GM12878 (cell line): ENCODE data around the gene ELMO3. TPM values are rescaled to one million over a fixed set of nuclear protein-coding genes. Genes with fewer than 3 reads are reported as not detected.

Source experiments
- ATAC-seq: fragments of 200-7000 bp; cut with Tn5 transposase; 3 replicates; pipeline ENCODE4 v1.9.1; 2020; ENCODE audit warnings: mild to moderate bottlenecking, moderate library complexity
- BruUV-seq: library from RNA; stranded (reverse); fragments of 400-500 nt; replicated peaks from 2 replicates; lab custom pipeline; 2021; lab: Mats Ljungman, UMichigan
- CTCF ChIA-PET: fragments of 300-600 bp; sonication (Branson Sonifier 250); formaldehyde crosslinking; extraction: SDS; loops from one replicate; lab custom pipeline; 2021; ENCODE audit warnings: inconsistent platforms; lab: Yijun Ruan, JAX
- POLR2A ChIA-PET: fragments of 350-600 bp; formaldehyde crosslinking; extraction: SDS; loops from one replicate; lab custom pipeline; 2021; ENCODE audit warnings: inconsistent platforms; lab: Charles Lee
- RAD21 ChIA-PET: fragments of 300-600 bp; sonication (Branson Sonifier 250); formaldehyde crosslinking; loops from one replicate; lab custom pipeline; 2023; ENCODE audit warnings: antibody characterized with exemption; ENCODE audit not compliant: unreplicated experiment; lab: Charles Lee
- SMC1A ChIA-PET: fragments of 300-600 bp; sonication (Branson Sonifier 250); formaldehyde crosslinking; loops from one replicate; lab custom pipeline; 2023; ENCODE audit not compliant: unreplicated experiment, uncharacterized antibody; lab: Charles Lee
- DNase-seq: peaks from one replicate; pipeline ENCODE4 v3.0.0-alpha.2; 2011; ENCODE audit warnings: low read depth, low spot score
- FAIRE-seq: peaks from 3 replicates; lab custom pipeline; 2011; peaks lifted over from hg19 to GRCh38; lab: Jason Lieb, UNC
- H2AFZ ChIP-seq: 2 replicates; pipeline ENCODE4 v1.6.0; 2011; ENCODE audit warnings: low read depth, low read length, control low read depth; ENCODE audit not compliant: control insufficient read depth
- H3K27ac ChIP-seq: 2 replicates; pipeline ENCODE4 v1.5.1; 2011; ENCODE audit warnings: control low read depth; ENCODE audit not compliant: control insufficient read depth, insufficient read depth
- H3K27me3 ChIP-seq, 2 experiments: replicated peaks in 1 of 2; 2 replicates each; pipeline versions ENCODE4 v1.6.0 to v1.6.1; 2011; ENCODE audit warnings: low read length in 1 of 2; ENCODE audit not compliant: control insufficient read depth in 2 of 2, insufficient read depth in 2 of 2
- H3K36me3 ChIP-seq, 2 experiments: 2 replicates each; pipeline ENCODE4 v1.5.1; 2011; ENCODE audit warnings: low read length in 1 of 2; ENCODE audit not compliant: control insufficient read depth in 2 of 2, insufficient read depth in 2 of 2
- H3K4me1 ChIP-seq: 2 replicates; pipeline ENCODE4 v1.6.1; 2011; ENCODE audit warnings: mild to moderate bottlenecking, low read length, moderate library complexity, mixed read lengths; ENCODE audit not compliant: control insufficient read depth, insufficient read depth
- H3K4me2 ChIP-seq: 2 replicates; pipeline ENCODE4 v1.6.0; 2011; ENCODE audit warnings: control low read depth; ENCODE audit not compliant: control insufficient read depth, insufficient read depth
- H3K4me3 ChIP-seq: fragments of 200-600 bp; sonication (generic); 2 replicates; pipeline ENCODE4 v1.5.1; 2016
- H3K79me2 ChIP-seq: 2 replicates; pipeline ENCODE4 v1.6.0; 2011; ENCODE audit warnings: low read length; ENCODE audit not compliant: control insufficient read depth, insufficient read depth
- H3K9ac ChIP-seq: 2 replicates; pipeline ENCODE4 v1.8.0; 2011; ENCODE audit warnings: low read length, control low read depth, mixed read lengths; ENCODE audit not compliant: control insufficient read depth, insufficient read depth
- H3K9me3 ChIP-seq: replicated peaks from 3 replicates; pipeline ENCODE4 v1.5.1; 2011; ENCODE audit warnings: mild to moderate bottlenecking, low read length; ENCODE audit not compliant: control insufficient read depth, insufficient read depth
- H4K20me1 ChIP-seq: 2 replicates; pipeline ENCODE4 v1.6.0; 2011; ENCODE audit not compliant: control insufficient read depth, insufficient read depth
- EED ChIP-seq: sonication (generic); IDR thresholded peaks from 2 replicates; pipeline ENCODE4 v1.6.1; 2016; ENCODE audit warnings: antibody characterized with exemption, low read depth
- IKZF1 ChIP-seq: fragments of 450-650 bp; conservative IDR thresholded peaks from 2 replicates; pipeline ENCODE4 v1.6.1; 2017; ENCODE audit warnings: antibody characterized with exemption, mild to moderate bottlenecking
- KLF5 ChIP-seq: fragments of 450-650 bp; IDR thresholded peaks from 2 replicates; pipeline ENCODE4 v1.6.1; 2014; ENCODE audit warnings: mild to moderate bottlenecking; ENCODE audit not compliant: partially characterized antibody
- LARP7 ChIP-seq: fragments of 450-650 bp; IDR thresholded peaks from 2 replicates; pipeline ENCODE4 v1.6.1; 2017; ENCODE audit warnings: mild to moderate bottlenecking
- POLR2AphosphoS2 ChIP-seq: IDR thresholded peaks from 2 replicates; pipeline ENCODE4 v1.6.1; 2011; ENCODE audit warnings: low read depth, mild to moderate bottlenecking, low read length, improper control_type of control experiment, moderate library complexity
- RAD21 ChIP-seq: IDR thresholded peaks from 2 replicates; pipeline ENCODE4 v1.6.1; 2011; ENCODE audit warnings: mild to moderate bottlenecking, low read depth, low read length, moderate library complexity; ENCODE audit not compliant: insufficient read depth
- RFX5 ChIP-seq: IDR thresholded peaks from 2 replicates; pipeline ENCODE4 v1.6.1; 2011; ENCODE audit warnings: low read depth, low read length, improper control_type of control experiment
- RUNX3 ChIP-seq: IDR thresholded peaks from 2 replicates; pipeline ENCODE4 v1.6.1; 2012; ENCODE audit warnings: low read length, inconsistent platforms
- SREBF1 ChIP-seq: IDR thresholded peaks from 2 replicates; pipeline ENCODE4 v1.6.1; 2012; ENCODE audit warnings: mild to moderate bottlenecking, low read length
- SREBF2 ChIP-seq: IDR thresholded peaks from 2 replicates; pipeline ENCODE4 v1.6.1; 2012; ENCODE audit warnings: mild to moderate bottlenecking, low read length
- WGBS: methylation state at CpG from one replicate; pipeline ENCODE4 v1.1.6; 2016; ENCODE audit warnings: low lambda C conversion rate; ENCODE audit not compliant: insufficient replicate concordance, insufficient coverage; ENCODE audit errors: missing lambda C conversion rate; 5-methylcytosine and 5-hydroxymethylcytosine counted together
- in situ Hi-C: fragments of 300-500 bp; cut with MboI; formaldehyde crosslinking; loops from 9 replicates; pipeline ENCODE4 v1.14.3; 2018; ENCODE audit warnings: mixed read lengths
- intact Hi-C: fragments of 100-400 bp; cut with micrococcal nuclease; formaldehyde crosslinking; loops from one replicate; pipeline ENCODE4 v1.14.2; 2022; ENCODE audit not compliant: unreplicated experiment
- polyA plus RNA-seq, 11 experiments: library from polyadenylated mRNA; depleted of rRNA in 4 of 11; unstranded in 6 of 11; stranded (reverse) in 5 of 11; fragments of >200 nt; fragmentation: Nextera tagmentation in 4 of 11; fragmentation: Illumina TruSeq in 1 of 11; extraction: Ambion mirVana in 4 of 11; extraction: Trizol in 1 of 11; gene quantifications; 1 replicate in 1 of 11; 2 replicates in 10 of 11; pipeline versions ENCODE4 v1.2.1 to v1.2.3, GENCODE V29; 2011 to 2016; ENCODE audit warnings: inconsistent platforms in 2 of 11, missing spikeins in 2 of 11, low read depth in 1 of 11
- total RNA-seq, 4 experiments: library from RNA; depleted of rRNA in 3 of 4; stranded (reverse); fragments of >200 nt in 3 of 4; fragmentation: Illumina TruSeq in 1 of 4; extraction: Trizol in 1 of 4; gene quantifications; 2 replicates each; pipeline versions ENCODE4 v1.2.1 to v1.2.3, GENCODE V29; 2013 to 2021
- TF ChIP-seq, protein P1 (sequence below): fragments of 450-650 bp; IDR thresholded peaks from 2 replicates; pipeline ENCODE4 v1.6.1; 2017; ENCODE audit warnings: low read depth, mild to moderate bottlenecking, moderate library complexity
- TF ChIP-seq, protein P2 (sequence below): fragments of 450-650 bp; IDR thresholded peaks from 2 replicates; pipeline ENCODE4 v1.6.1; 2016; ENCODE audit warnings: mild to moderate bottlenecking
- TF ChIP-seq, protein P3 (sequence below): fragments of 450-650 bp; IDR thresholded peaks from 2 replicates; pipeline ENCODE4 v1.6.1; 2014; ENCODE audit warnings: mild to moderate bottlenecking
- TF ChIP-seq, protein P4 (sequence below): IDR thresholded peaks from 2 replicates; pipeline ENCODE4 v1.6.1; 2012; ENCODE audit warnings: low read depth, low read length, improper control_type of control experiment

ELMO3 gene
- total and polyA plus RNA-seq, 10 of the 15 experiments (the other 5 are each of a cell fraction or from before 2014, with no cell fraction given): 0.05 to 4.7 (median 0.96) TPM; not detected in 1

DNA sequence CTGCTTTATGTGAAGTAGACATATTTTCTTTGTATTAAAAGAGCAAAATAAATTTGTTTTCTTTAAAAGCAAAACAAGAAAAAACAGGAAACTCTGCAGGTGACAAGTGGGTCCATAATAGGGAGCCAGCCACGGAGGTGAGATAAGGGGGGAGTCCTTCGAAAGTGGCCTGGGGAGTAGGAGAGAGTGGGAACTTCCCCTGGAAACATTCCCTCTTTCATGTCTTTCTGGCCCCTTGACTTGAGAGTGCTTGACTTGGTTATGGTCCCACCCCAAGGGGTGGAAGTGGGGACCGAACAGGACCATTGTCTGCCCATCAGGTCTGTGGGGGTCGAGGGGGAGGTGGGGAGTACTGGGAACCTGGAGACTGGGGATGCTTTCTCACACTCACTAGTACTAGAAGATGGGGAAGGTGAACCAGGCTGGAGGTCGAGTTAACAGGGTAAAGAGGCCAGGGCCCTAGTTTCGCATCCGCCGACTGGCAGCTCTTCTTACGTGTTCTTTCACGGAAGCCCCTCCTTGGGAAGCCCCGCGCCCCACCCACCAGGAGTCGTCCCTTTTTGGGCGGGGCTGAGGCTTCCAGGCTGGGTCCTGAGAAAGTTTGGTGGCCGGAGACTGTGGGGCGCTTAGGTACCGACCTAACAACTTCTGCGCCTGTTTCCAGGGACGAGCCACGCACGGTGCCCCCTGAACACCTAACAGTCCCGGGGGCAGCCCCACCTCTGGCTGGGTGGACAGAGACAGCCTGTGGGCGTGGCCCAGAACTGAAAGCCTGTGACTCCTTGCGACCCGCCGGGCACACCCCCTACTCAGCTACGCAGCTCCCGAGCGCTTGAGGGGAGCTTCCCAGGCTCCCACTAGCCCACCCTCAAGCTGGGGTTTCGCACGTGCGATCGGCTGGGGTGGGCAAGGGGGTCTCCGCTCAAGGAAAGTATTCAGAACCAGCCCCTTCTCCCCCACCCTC lies 40.0 kb upstream of the ELMO3 start:
- in situ Hi-C loops: loop anchor here (10.0 kb wide), 1 partner anchor 184 kb away; no protein-coding TSS in a partner anchor
- no peak for TF ChIP-seq SREBF2
- peak; percentile 39 for TF ChIP-seq IKZF1
- TF ChIP-seq SREBF1: no peak
- TF ChIP-seq EED: no peak; the same call in 1 of the 2 replicates
- no peak; the same call in 1 of the 2 replicates for TF ChIP-seq POLR2AphosphoS2
- TF ChIP-seq, protein P1, sequence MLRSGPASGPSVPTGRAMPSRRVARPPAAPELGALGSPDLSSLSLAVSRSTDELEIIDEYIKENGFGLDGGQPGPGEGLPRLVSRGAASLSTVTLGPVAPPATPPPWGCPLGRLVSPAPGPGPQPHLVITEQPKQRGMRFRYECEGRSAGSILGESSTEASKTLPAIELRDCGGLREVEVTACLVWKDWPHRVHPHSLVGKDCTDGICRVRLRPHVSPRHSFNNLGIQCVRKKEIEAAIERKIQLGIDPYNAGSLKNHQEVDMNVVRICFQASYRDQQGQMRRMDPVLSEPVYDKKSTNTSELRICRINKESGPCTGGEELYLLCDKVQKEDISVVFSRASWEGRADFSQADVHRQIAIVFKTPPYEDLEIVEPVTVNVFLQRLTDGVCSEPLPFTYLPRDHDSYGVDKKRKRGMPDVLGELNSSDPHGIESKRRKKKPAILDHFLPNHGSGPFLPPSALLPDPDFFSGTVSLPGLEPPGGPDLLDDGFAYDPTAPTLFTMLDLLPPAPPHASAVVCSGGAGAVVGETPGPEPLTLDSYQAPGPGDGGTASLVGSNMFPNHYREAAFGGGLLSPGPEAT: peak; percentile 89
- no peak for TF ChIP-seq RAD21
- no peak for TF ChIP-seq KLF5
- TF ChIP-seq, protein P2, sequence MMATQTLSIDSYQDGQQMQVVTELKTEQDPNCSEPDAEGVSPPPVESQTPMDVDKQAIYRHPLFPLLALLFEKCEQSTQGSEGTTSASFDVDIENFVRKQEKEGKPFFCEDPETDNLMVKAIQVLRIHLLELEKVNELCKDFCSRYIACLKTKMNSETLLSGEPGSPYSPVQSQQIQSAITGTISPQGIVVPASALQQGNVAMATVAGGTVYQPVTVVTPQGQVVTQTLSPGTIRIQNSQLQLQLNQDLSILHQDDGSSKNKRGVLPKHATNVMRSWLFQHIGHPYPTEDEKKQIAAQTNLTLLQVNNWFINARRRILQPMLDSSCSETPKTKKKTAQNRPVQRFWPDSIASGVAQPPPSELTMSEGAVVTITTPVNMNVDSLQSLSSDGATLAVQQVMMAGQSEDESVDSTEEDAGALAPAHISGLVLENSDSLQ: peak; percentile 63
- TF ChIP-seq, protein P3, sequence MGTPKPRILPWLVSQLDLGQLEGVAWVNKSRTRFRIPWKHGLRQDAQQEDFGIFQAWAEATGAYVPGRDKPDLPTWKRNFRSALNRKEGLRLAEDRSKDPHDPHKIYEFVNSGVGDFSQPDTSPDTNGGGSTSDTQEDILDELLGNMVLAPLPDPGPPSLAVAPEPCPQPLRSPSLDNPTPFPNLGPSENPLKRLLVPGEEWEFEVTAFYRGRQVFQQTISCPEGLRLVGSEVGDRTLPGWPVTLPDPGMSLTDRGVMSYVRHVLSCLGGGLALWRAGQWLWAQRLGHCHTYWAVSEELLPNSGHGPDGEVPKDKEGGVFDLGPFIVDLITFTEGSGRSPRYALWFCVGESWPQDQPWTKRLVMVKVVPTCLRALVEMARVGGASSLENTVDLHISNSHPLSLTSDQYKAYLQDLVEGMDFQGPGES: no peak
- TF ChIP-seq LARP7: peak; percentile 61; the same call in 1 of the 2 replicates
- TF ChIP-seq RFX5: no peak
- TF ChIP-seq, protein P4, sequence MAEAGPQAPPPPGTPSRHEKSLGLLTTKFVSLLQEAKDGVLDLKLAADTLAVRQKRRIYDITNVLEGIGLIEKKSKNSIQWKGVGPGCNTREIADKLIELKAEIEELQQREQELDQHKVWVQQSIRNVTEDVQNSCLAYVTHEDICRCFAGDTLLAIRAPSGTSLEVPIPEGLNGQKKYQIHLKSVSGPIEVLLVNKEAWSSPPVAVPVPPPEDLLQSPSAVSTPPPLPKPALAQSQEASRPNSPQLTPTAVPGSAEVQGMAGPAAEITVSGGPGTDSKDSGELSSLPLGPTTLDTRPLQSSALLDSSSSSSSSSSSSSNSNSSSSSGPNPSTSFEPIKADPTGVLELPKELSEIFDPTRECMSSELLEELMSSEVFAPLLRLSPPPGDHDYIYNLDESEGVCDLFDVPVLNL: no peak
- TF ChIP-seq RUNX3: 0 out of 2 replicates have a peak, but pooled peaks have one; percentile 1

More for the DNA sequence above, 40.0 kb upstream of the ELMO3 start:
- Histone ChIP-seq H3K36me3 (no peaks in the 10 kb centered on the region), H3K4me2 (peak overlapping the region; percentile 88), H3K27me3 (peaks cover 0 to 4% of the 10 kb centered on the region in 2 experiments; a peak in 1 of 4 replicates), H3K79me2 (peaks cover 11% of the 10 kb centered on the region), H3K27ac (peak overlapping the region; percentile 89), H3K9me3 (no peaks in the 10 kb centered on the region; the same call in 2 of the 3 replicates), H3K4me1 (peaks cover 43% of the 10 kb centered on the region), H3K4me3 (peak overlapping the region; percentile 95), H2AFZ (peak overlapping the region; percentile 43; the same call in 1 of the 2 replicates), H3K9ac (peak overlapping the region; percentile 87), H4K20me1 (peaks cover 10% of the 10 kb centered on the region; the same call in 1 of the 2 replicates)
- RAD21 ChIA-PET: interaction anchor here (1.3 to 5.2 kb wide), 7 partner anchors 10 to 140 kb away, joined by 4 to 48 read pairs (median 8); partner anchors contain the start of gene NOL3
- DNase-seq: peak; percentile 71
- POLR2A ChIA-PET: interaction anchor here (0.6 to 8.2 kb wide), 15 partner anchors 8 to 355 kb away, joined by 3 to 137 read pairs (median 4); partner anchors contain the start of genes B3GNT9, FHOD1, NOL3 and PHAF1
- ATAC-seq: peak; percentile 56
- SMC1A ChIA-PET: interaction anchor here (0.7 to 5.2 kb wide), 9 partner anchors 11 to 146 kb away, joined by 3 to 48 read pairs (median 5); partner anchors contain the start of genes NOL3 and TMEM208
- intact Hi-C loops: loop anchor here (5.0 kb wide), 2 partner anchors 57 to 503 kb away; partner anchors contain the start of genes ACD and PARD6A
- TSS peak; percentile 65 for BruUV-seq
- under 1% methylated on average over 34 of the region's 34 CpGs for WGBS
- CTCF ChIA-PET: interaction anchor here (0.8 to 10.0 kb wide), 17 partner anchors 10 to 205 kb away, joined by 3 to 98 read pairs (median 7); partner anchors contain the start of genes CES3, NOL3 and TMEM208
- peak; percentile 99 for FAIRE-seq
